ENCODE data around the gene KLK6. TPM values are rescaled to one million over a fixed set of nuclear protein-coding genes. Genes with fewer than 3 reads are reported as not detected.

KLK6 gene
- total RNA-seq, 1 donor from 2014 or later: 10.3 TPM

DNA sequence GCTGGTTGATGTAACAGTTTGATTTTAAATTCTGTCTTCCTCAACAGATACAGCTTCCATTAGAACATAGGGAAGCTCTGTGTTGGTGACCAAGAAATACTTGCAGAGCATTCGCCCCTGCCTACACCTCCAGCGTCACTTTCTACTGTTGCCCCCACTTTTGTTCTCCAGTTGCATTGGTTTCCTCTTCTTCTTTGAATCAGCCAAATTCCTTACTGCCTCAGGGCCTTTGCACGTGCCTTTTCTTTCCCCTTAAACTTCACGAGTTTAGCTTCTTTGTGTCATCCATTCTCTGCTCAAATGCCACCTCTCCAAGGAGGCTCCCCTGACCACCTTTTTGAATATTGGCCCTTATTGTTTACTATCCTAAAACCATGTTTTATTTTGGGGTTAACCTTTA is 22.3 kb downstream of the KLK6 start:
- TF ChIP-seq CTCF (IDR thresholded peaks at IDR 0.05) (no peak), POLR2A (IDR thresholded peaks at IDR 0.05) (no peak)
- no peak for DNase-seq (ENCODE audit: extremely low spot score in 2 of 2)
- intact Hi-C loops (cut with DNase I): no loop called here
- Histone ChIP-seq H3K4me1 (no peaks in the 10 kb centered on the region), H3K9me3 (no peaks in the 10 kb centered on the region), H3K27me3 (no peaks in the 10 kb centered on the region), H3K36me3 (no peaks in the 10 kb centered on the region), H3K4me3 (no peak overlapping the region), H3K27ac (no peak overlapping the region)

GRCh38 chr19:50944795-50945194 is 24.6 kb downstream of the KLK6 start:
- H3K27me3 ChIP-seq: no peaks in the 10 kb centered on the region
- TF ChIP-seq CTCF (IDR thresholded peaks at IDR 0.05) (no peak), POLR2A (IDR thresholded peaks at IDR 0.05) (no peak), POLR2AphosphoS5 (IDR thresholded peaks at IDR 0.05; ENCODE audit: insufficient read depth in 1 of 2, low read depth in 1 of 2) (no peak)
- intact Hi-C loops (cut with DNase I): no loop called here

GRCh38 chr19:50943074-50943828 is 26.1 kb downstream of the KLK6 start:
- intact Hi-C loops (cut with DNase I): no loop called here
- H3K27ac ChIP-seq: no peak overlapping the region
- no peak overlapping the region for H3K4me3 ChIP-seq
- no peaks in the 10 kb centered on the region for H3K36me3 ChIP-seq
- H3K9me3 ChIP-seq: no peaks in the 10 kb centered on the region
- no peaks in the 10 kb centered on the region for H3K4me1 ChIP-seq
- TF ChIP-seq POLR2A (IDR thresholded peaks at IDR 0.05) (no peak), POLR2AphosphoS5 (IDR thresholded peaks at IDR 0.05; ENCODE audit: insufficient read depth in 1 of 2, low read depth in 1 of 2) (no peak), CTCF (IDR thresholded peaks at IDR 0.05) (no peak)
- no peak for DNase-seq (ENCODE audit: extremely low spot score in 2 of 2)
- H3K27me3 ChIP-seq: no peaks in the 10 kb centered on the region

More at GRCh38 chr19:50944795-50945194, 24.6 kb downstream of the KLK6 start:
- Histone ChIP-seq H3K27ac (no peak overlapping the region), H3K4me1 (no peaks in the 10 kb centered on the region), H3K4me3 (no peak overlapping the region), H3K9me3 (no peaks in the 10 kb centered on the region), H3K36me3 (no peaks in the 10 kb centered on the region)
- no peak for DNase-seq (ENCODE audit: extremely low spot score in 2 of 2)

DNA sequence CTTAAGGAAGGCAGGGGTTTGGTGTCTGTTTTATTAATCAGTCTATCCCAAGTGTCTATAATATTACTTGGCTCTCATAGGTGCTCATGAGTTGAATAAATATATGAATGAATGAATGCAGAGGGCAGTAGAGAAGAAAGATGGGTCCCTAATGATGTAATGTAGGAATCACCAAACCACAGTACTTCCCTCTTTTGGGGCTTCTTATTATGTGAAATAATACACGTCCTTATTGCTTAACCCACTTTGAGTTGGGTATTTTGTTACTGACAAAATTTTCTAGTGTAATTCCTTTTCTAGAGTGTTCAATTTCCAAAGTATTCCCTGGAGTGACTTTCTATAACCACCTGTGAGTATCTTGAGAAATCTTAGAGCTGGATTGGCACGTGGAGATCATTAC is 29.8 kb downstream of the KLK6 start:
- H3K4me1 ChIP-seq: no peaks in the 10 kb centered on the region
- H3K9me3 ChIP-seq: no peaks in the 10 kb centered on the region
- no peaks in the 10 kb centered on the region for H3K36me3 ChIP-seq
- DNase-seq (ENCODE audit: extremely low spot score in 2 of 2): no peak
- intact Hi-C loops (cut with DNase I): no loop called here
- no peaks in the 10 kb centered on the region for H3K27me3 ChIP-seq
- H3K27ac ChIP-seq: no peak overlapping the region
- no peak overlapping the region for H3K4me3 ChIP-seq
- TF ChIP-seq POLR2AphosphoS5 (IDR thresholded peaks at IDR 0.05; ENCODE audit: insufficient read depth in 1 of 2, low read depth in 1 of 2) (no peak), POLR2A (IDR thresholded peaks at IDR 0.05) (no peak), CTCF (IDR thresholded peaks at IDR 0.05) (no peak)

DNA sequence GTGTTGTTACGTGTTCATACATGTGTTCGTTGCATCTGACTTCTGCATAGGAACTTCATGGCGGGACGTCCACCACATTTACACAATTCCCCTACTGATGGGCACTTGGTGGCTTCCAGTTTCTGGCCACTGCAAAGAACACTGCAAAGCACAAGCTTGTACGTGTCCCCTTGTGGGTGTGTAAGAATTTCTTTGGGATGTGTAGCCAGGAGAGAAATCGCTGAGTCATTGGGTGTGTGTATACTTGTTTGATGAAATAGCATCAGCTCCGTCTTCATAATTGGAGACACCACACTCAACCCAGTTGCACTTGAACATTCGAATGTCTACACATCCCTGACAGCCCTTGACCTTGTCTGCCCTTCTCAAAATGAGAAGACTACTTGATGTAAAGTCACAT is 35.8 kb downstream of the KLK6 start:
- Histone ChIP-seq H3K9me3 (no peaks in the 10 kb centered on the region), H3K4me1 (no peaks in the 10 kb centered on the region), H3K4me3 (no peak overlapping the region), H3K27ac (no peak overlapping the region), H3K36me3 (no peaks in the 10 kb centered on the region), H3K27me3 (no peaks in the 10 kb centered on the region)
- TF ChIP-seq POLR2AphosphoS5 (IDR thresholded peaks at IDR 0.05; ENCODE audit: insufficient read depth in 1 of 2, low read depth in 1 of 2) (peak in 1 of 2 donors; percentile 59), CTCF (IDR thresholded peaks at IDR 0.05) (no peak)
- intact Hi-C loops (cut with DNase I): no loop called here
- DNase-seq (ENCODE audit: extremely low spot score in 2 of 2): no peak
